Fibroblast of mammary gland (primary cell): Measurements from ENCODE around the gene ADGRV1.
"Not testable (repeated sequence)": the region's sequence is repeated elsewhere in the genome, so short reads cannot be mapped to it uniquely, and the experiment has no call there.

ENCODE experiments used
- DNase-seq: peaks from one replicate; pipeline ENCODE4 v3.0.0-alpha.2; 2010; ENCODE audit warnings: low read depth
- H3K4me3 ChIP-seq: 2 replicates; pipeline ENCODE4 v1.5.1; 2011; ENCODE audit warnings: low read depth, mild to moderate bottlenecking, low read length, moderate library complexity; ENCODE audit not compliant: control insufficient read depth
- CTCF ChIP-seq: conservative IDR thresholded peaks from 2 replicates; pipeline ENCODE4 v1.5.1; 2011; ENCODE audit warnings: low read depth, low read length, inconsistent platforms; ENCODE audit not compliant: control insufficient read depth, insufficient read depth

The ADGRV1 gene

GRCh38 chr5:91030521-91031401 is 472.2 kb downstream of the ADGRV1 start:
- DNase-seq: no peak
- TF ChIP-seq CTCF: no peak
- no peak overlapping the region for H3K4me3 ChIP-seq

- DNase-seq: no peak
- no peak overlapping the region for H3K4me3 ChIP-seq
- no peak for TF ChIP-seq CTCF
Observed at GRCh38 chr5:91031402-91031752, 472.8 kb downstream of the ADGRV1 start.

GRCh38 chr5:91032125-91032524 is 473.5 kb downstream of the ADGRV1 start:
- TF ChIP-seq CTCF: no peak
- no peak for DNase-seq
- H3K4me3 ChIP-seq: no peak overlapping the region

- TF ChIP-seq CTCF: no peak
- no peak overlapping the region for H3K4me3 ChIP-seq
- no peak for DNase-seq
Observed at GRCh38 chr5:91033370-91033769, 474.8 kb downstream of the ADGRV1 start.

- no peak overlapping the region for H3K4me3 ChIP-seq
- peak; percentile 32 for DNase-seq
- no peak for TF ChIP-seq CTCF
Observed at GRCh38 chr5:91038180-91038808, 479.7 kb downstream of the ADGRV1 start.

GRCh38 chr5:91041132-91041531 is 482.5 kb downstream of the ADGRV1 start:
- not testable (repeated sequence) for DNase-seq, H3K4me3 ChIP-seq

- DNase-seq: no peak
- TF ChIP-seq CTCF: no peak
- no peak overlapping the region for H3K4me3 ChIP-seq
Observed at GRCh38 chr5:91042247-91042935, 483.8 kb downstream of the ADGRV1 start.
